Testis (tissue), 3 donors: ENCODE measurements around the gene GINS3. TPM values are rescaled to one million over a fixed set of nuclear protein-coding genes. Genes with fewer than 3 reads are reported as not detected.

Experiments
- DNase-seq: peaks from one replicate; pipeline ENCODE4 v3.0.0-alpha.2; 2019
- H3K27ac ChIP-seq, 2 donors: fragments of 200-600 bp; sonication (generic); one replicate each; pipeline ENCODE4 v1.5.1; 2019
- H3K27me3 ChIP-seq: fragments of 200-600 bp; sonication (generic); one replicate; pipeline ENCODE4 v1.5.1; 2019
- H3K36me3 ChIP-seq: fragments of 200-600 bp; sonication (generic); one replicate; pipeline ENCODE4 v1.5.1; 2017; ENCODE audit warnings: low read depth; ENCODE audit errors: missing control alignments
- H3K4me1 ChIP-seq: fragments of 200-600 bp; sonication (generic); one replicate; pipeline ENCODE4 v1.5.1; 2019
- H3K4me3 ChIP-seq, 2 donors: fragments of 200-600 bp; sonication (generic); one replicate each; pipeline ENCODE4 v1.5.1; 2017 to 2019
- H3K9me3 ChIP-seq: fragments of 200-600 bp; sonication (generic); one replicate; pipeline ENCODE4 v1.5.1; 2017
- CTCF ChIP-seq, 3 experiments: fragments of 450-650 bp in 2 of 3; fragments of 200-600 bp in 1 of 3; sonication (generic) in 1 of 3; IDR thresholded peaks; one replicate each; pipeline ENCODE4 v1.5.1; 2016 to 2019; ENCODE audit warnings: antibody characterized with exemption in 3 of 3, mild to moderate bottlenecking in 2 of 3, moderate library complexity in 1 of 3
- POLR2A ChIP-seq: fragments of 450-650 bp; IDR thresholded peaks from one replicate; pipeline ENCODE4 v1.6.1; 2017; ENCODE audit warnings: antibody characterized with exemption, mild to moderate bottlenecking, moderate library complexity
- WGBS, 2 donors: methylation state at CpG; one replicate each; pipeline ENCODE4 v1.1.5; 2018; 5-methylcytosine and 5-hydroxymethylcytosine counted together
- intact Hi-C: fragments of 100-400 bp; cut with DNase I; formaldehyde crosslinking; loops from one replicate; pipeline ENCODE4 v1.15.1; 2023; ENCODE audit warnings: low total_unique reads
- polyA plus RNA-seq: library from polyadenylated mRNA; stranded (reverse); fragments of 350-450 nt; fragmentation: Illumina TruSeq; extraction: RNeasy Lipid Tissue Mini Kit (QIAGEN cat#74804); gene quantifications from one replicate; pipeline ENCODE4 v1.2.3, GENCODE V29; 2014; ENCODE audit warnings: low read depth, low replicate concordance; ENCODE audit not compliant: insufficient read depth
- total RNA-seq, 2 donors: library from RNA; depleted of rRNA; stranded (reverse); fragments of >200 nt; gene quantifications; one replicate each; pipeline ENCODE4 v1.2.3, GENCODE V29; 2016

Gene GINS3
- total and polyA plus RNA-seq, 3 donors from 2014 or later = 16.1 to 19.0 (median 16.7) TPM

GRCh38 chr16:58422809-58423208, 30.5 kb downstream of the GINS3 start:
- Histone ChIP-seq H3K4me3 (no peak overlapping the region), H3K36me3 (no peaks in the 10 kb centered on the region), H3K9me3 (no peaks in the 10 kb centered on the region), H3K27ac (no peak overlapping the region), H3K4me1 (peaks cover 29% of the 10 kb centered on the region), H3K27me3 (no peaks in the 10 kb centered on the region)
- WGBS, 2 donors = 72 to 80% methylated on average over 4 of the region's 4 CpGs
- intact Hi-C loops = no loop called here
- no peak for TF ChIP-seq POLR2A
- DNase-seq = no peak

GRCh38 chr16:58425245-58425644, 33.0 kb downstream of the GINS3 start:
- peak overlapping the region; percentile 15 to 73 for H3K27ac ChIP-seq

GRCh38 chr16:58425756-58426494, 33.7 kb downstream of the GINS3 start:
- Histone ChIP-seq H3K9me3 (no peaks in the 10 kb centered on the region), H3K4me1 (peaks cover 14% of the 10 kb centered on the region), H3K27me3 (no peaks in the 10 kb centered on the region), H3K36me3 (no peaks in the 10 kb centered on the region), H3K4me3 (no peak overlapping the region), H3K27ac (peak overlapping the region; percentile 15 to 73)
- intact Hi-C loops = no loop called here
- DNase-seq = peak; percentile 32
- 67 to 76% methylated on average over 10 of the region's 10 CpGs for WGBS, 2 donors
- TF ChIP-seq POLR2A (no peak), CTCF (IDR thresholded peaks at IDR 0.05) (no peak)

More at GRCh38 chr16:58425245-58425644, 33.0 kb downstream of the GINS3 start:
- no peak for DNase-seq
- intact Hi-C loops = no loop called here
- TF ChIP-seq CTCF (IDR thresholded peaks at IDR 0.05) (no peak), POLR2A (no peak)
- WGBS, 2 donors = 95 to 98% methylated on average over 8 of the region's 8 CpGs
- H3K36me3 ChIP-seq = no peaks in the 10 kb centered on the region
- H3K27me3 ChIP-seq = no peaks in the 10 kb centered on the region
- H3K4me1 ChIP-seq = peaks cover 14% of the 10 kb centered on the region
- H3K4me3 ChIP-seq = no peak overlapping the region
- no peaks in the 10 kb centered on the region for H3K9me3 ChIP-seq

- peak; percentile 93 for DNase-seq
- no peaks in the 10 kb centered on the region for H3K27me3 ChIP-seq
- intact Hi-C loops = no loop called here
- no peak for TF ChIP-seq POLR2A
- TF ChIP-seq CTCF (IDR thresholded peaks at IDR 0.05) = no peak
- H3K4me3 ChIP-seq = no peak overlapping the region
- WGBS, 2 donors = 33 to 59% methylated on average over 2 of the region's 2 CpGs
- H3K9me3 ChIP-seq = no peaks in the 10 kb centered on the region
- peak overlapping the region; percentile 23 to 73 for H3K27ac ChIP-seq
- H3K4me1 ChIP-seq = peaks cover 6% of the 10 kb centered on the region
- no peaks in the 10 kb centered on the region for H3K36me3 ChIP-seq
These were observed 34.7 kb downstream of the GINS3 start for GRCh38 chr16:58426966-58427365.

- no peak for DNase-seq
- 85 to 87% methylated on average over 11 of the region's 11 CpGs for WGBS, 2 donors
- no peaks in the 10 kb centered on the region for H3K9me3 ChIP-seq
- H3K27me3 ChIP-seq = no peaks in the 10 kb centered on the region
- intact Hi-C loops = no loop called here
- no peaks in the 10 kb centered on the region for H3K36me3 ChIP-seq
- H3K4me1 ChIP-seq = peaks cover 12% of the 10 kb centered on the region
- H3K4me3 ChIP-seq = no peak overlapping the region
- no peak overlapping the region for H3K27ac ChIP-seq
- TF ChIP-seq POLR2A (no peak), CTCF (IDR thresholded peaks at IDR 0.05) (no peak)
These were observed 36.6 kb downstream of the GINS3 start for GRCh38 chr16:58428621-58429542.
